Thyroid gland (tissue), 4 donors: ENCODE measurements around the gene RNF13. TPM values are rescaled to one million over a fixed set of nuclear protein-coding genes. Genes with fewer than 3 reads are reported as not detected.

ENCODE experiments used
- DNase-seq, 2 donors: peaks; one replicate each; pipeline ENCODE4 v3.0.0-alpha.2; 2019
- H3K27ac ChIP-seq, 3 donors: fragments of 200-600 bp; sonication (generic); 1 replicate in 2 of 3; 2 replicates in 1 of 3; pipeline ENCODE4 v1.5.1; 2016 to 2019; ENCODE audit warnings: mild to moderate bottlenecking in 1 of 3, moderate library complexity in 1 of 3
- H3K27me3 ChIP-seq: fragments of 200-600 bp; sonication (generic); one replicate; pipeline ENCODE4 v1.5.1; 2019
- H3K36me3 ChIP-seq, 2 donors: fragments of 200-600 bp; sonication (generic); one replicate each; pipeline ENCODE4 v1.5.1; 2016 to 2019
- H3K4me1 ChIP-seq, 2 donors: fragments of 200-600 bp; sonication (generic); one replicate each; pipeline ENCODE4 v1.5.1; 2017 to 2019
- H3K4me3 ChIP-seq, 3 donors: fragments of 200-600 bp; sonication (generic); replicated peaks in 1 of 3; 1 replicate in 2 of 3; 2 replicates in 1 of 3; pipeline ENCODE4 v1.5.1; 2016; ENCODE audit warnings: mild to moderate bottlenecking in 1 of 3
- H3K9me3 ChIP-seq: fragments of 200-600 bp; sonication (generic); one replicate; pipeline ENCODE4 v1.5.1; 2017
- CTCF ChIP-seq, 6 experiments: fragments of 200-600 bp in 3 of 6; fragments of 450-650 bp in 3 of 6; sonication (generic) in 3 of 6; IDR thresholded peaks; one replicate each; pipeline ENCODE4 v1.5.1; 2016 to 2019; ENCODE audit warnings: antibody characterized with exemption in 6 of 6, mild to moderate bottlenecking in 2 of 6, inconsistent platforms in 1 of 6, moderate library complexity in 1 of 6
- POLR2A ChIP-seq, 2 donors: fragments of 450-650 bp; IDR thresholded peaks; one replicate each; pipeline ENCODE4 v1.6.1; 2017; ENCODE audit warnings: antibody characterized with exemption in 2 of 2, mild to moderate bottlenecking in 2 of 2, moderate library complexity in 1 of 2
- whole genome bisulfite sequencing, 2 donors: methylation state at CpG; one replicate each; pipeline ENCODE4 v1.1.5; 2017; 5-methylcytosine and 5-hydroxymethylcytosine counted together
- intact Hi-C: fragments of 100-400 bp; cut with DNase I; formaldehyde crosslinking; loops from one replicate; pipeline ENCODE4 v1.15.1; 2023
- total RNA-seq, 4 donors: library from RNA; depleted of rRNA; stranded (reverse); fragments of >200 nt; gene quantifications; one replicate each; pipeline ENCODE4 v1.2.3, GENCODE V29; 2016

RNF13 gene
- total RNA-seq, 4 donors from 2014 or later, result 106 to 161 (median 127) TPM

DNA sequence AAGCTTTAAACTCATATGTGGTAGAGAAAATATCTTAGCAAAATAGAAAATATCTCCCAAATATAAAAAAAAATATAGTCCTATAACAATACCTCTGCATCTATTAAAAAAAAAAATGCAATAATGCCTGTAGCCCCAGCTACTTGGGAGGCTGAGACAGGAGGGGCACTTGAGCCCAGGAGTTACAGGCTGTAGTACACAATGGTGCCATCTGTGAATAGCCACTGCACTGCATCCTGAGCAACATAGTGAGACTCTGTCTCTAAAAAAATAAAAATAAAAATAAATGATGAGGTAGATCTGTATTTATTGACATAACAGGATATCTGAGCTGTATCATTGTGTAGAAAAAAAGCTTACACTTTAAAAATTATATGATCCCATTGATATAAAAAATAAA, 87.3 kb downstream of the RNF13 start:
- TF ChIP-seq POLR2A (IDR thresholded peaks at IDR 0.05) (no peak), CTCF (IDR thresholded peaks at IDR 0.05) (no peak)
- no peak for DNase-seq
- no peaks in the 10 kb centered on the region for H3K27me3 ChIP-seq
- H3K36me3 ChIP-seq, result no peaks in the 10 kb centered on the region
- no peak overlapping the region for H3K27ac ChIP-seq
- no peaks in the 10 kb centered on the region for H3K4me1 ChIP-seq
- H3K9me3 ChIP-seq, result no peaks in the 10 kb centered on the region
- no peak overlapping the region for H3K4me3 ChIP-seq
- intact Hi-C loops, result no loop called here

DNA sequence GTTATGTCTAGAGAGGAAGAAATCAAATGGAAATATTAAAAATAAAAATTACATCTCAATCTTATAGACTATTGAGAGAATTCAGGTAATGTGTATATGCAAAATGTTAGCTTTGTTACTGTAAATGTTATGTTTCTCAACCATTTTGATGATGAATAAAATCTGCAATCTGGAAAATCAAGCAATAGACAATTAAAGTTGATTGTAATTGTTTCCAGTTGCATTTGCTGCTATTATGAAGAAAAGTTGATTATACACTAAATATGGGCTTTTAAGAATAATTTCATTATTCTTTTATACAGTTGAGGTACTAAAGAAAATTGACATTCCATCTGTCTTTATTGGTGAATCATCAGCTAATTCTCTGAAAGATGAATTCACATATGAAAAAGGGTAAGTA, 88.8 kb downstream of the RNF13 start:
- Histone ChIP-seq H3K36me3 (no peaks in the 10 kb centered on the region), H3K4me3 (no peak overlapping the region), H3K27me3 (no peaks in the 10 kb centered on the region), H3K9me3 (no peaks in the 10 kb centered on the region), H3K4me1 (no peaks in the 10 kb centered on the region), H3K27ac (no peak overlapping the region)
- no peak for DNase-seq
- TF ChIP-seq CTCF (IDR thresholded peaks at IDR 0.05) (no peak), POLR2A (IDR thresholded peaks at IDR 0.05) (no peak)
- intact Hi-C loops, result no loop called here

GRCh38 chr3:149902498-149903139, 89.6 kb downstream of the RNF13 start:
- Histone ChIP-seq H3K9me3 (no peaks in the 10 kb centered on the region), H3K4me1 (no peaks in the 10 kb centered on the region), H3K36me3 (no peaks in the 10 kb centered on the region), H3K27ac (no peak overlapping the region), H3K4me3 (no peak overlapping the region), H3K27me3 (no peaks in the 10 kb centered on the region)
- WGBS, 2 donors, result 88 to 89% methylated on average over 3 of the region's 3 CpGs
- TF ChIP-seq CTCF (IDR thresholded peaks at IDR 0.05) (peak in 1 of 6 experiments; percentile 23), POLR2A (IDR thresholded peaks at IDR 0.05) (no peak)
- DNase-seq, result no peak
- intact Hi-C loops, result no loop called here

DNA sequence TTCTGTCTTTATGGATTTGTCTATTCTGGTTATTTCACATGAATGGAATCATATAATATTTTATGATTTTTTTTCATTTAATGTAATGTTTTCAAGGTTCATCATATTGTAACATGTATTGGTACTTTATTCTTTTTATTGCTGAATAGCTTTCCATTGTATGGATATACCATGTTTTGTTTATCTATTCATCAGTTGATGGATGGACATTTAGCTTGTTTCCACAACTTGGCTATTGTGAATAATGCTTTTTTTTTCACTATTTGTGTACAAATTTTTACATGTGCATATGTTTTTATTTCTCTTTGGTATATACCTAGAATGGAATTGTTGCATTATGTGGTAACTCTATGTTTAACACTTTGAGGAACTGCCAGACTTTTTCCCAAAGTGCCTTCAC, 93.0 kb downstream of the RNF13 start:
- no peak for TF ChIP-seq CTCF (IDR thresholded peaks at IDR 0.05)
- no peak for TF ChIP-seq POLR2A (IDR thresholded peaks at IDR 0.05)
- Histone ChIP-seq H3K4me3 (no peak overlapping the region), H3K4me1 (no peaks in the 10 kb centered on the region), H3K27me3 (no peaks in the 10 kb centered on the region), H3K27ac (no peak overlapping the region), H3K36me3 (no peaks in the 10 kb centered on the region), H3K9me3 (no peaks in the 10 kb centered on the region)
- intact Hi-C loops, result no loop called here
- DNase-seq, result no peak

GRCh38 chr3:149908424-149908957, 95.5 kb downstream of the RNF13 start:
- no peak for DNase-seq
- Histone ChIP-seq H3K9me3 (no peaks in the 10 kb centered on the region), H3K27ac (no peak overlapping the region), H3K4me1 (no peaks in the 10 kb centered on the region), H3K27me3 (no peaks in the 10 kb centered on the region), H3K36me3 (no peaks in the 10 kb centered on the region), H3K4me3 (no peak overlapping the region)
- TF ChIP-seq POLR2A (IDR thresholded peaks at IDR 0.05), result no peak
- no peak for TF ChIP-seq CTCF (IDR thresholded peaks at IDR 0.05)
- intact Hi-C loops, result no loop called here
